ENCODE measurements around the gene KIAA0930. TPM values are rescaled to one million over a fixed set of nuclear protein-coding genes. Genes with fewer than 3 reads are reported as not detected.
A peak's percentile ranks its signal among the peaks of the same experiment; 100 is the strongest.

Gene KIAA0930
- total RNA-seq = 10 to 100 TPM; 35.5 to 93.1 (median 73.7) TPM
- 10 to 100 TPM; 32.6 to 61.5 (median 46.6) TPM for polyA plus RNA-seq
- long read RNA-seq, donor 1, full-length matches to known transcripts = 11 of 11 reads
- long read RNA-seq, donor 1, partial matches to known transcripts = 0 of 11 reads
- long read RNA-seq, donor 1, other reads (novel, unspliced or antisense) = 0 of 11 reads
- long read RNA-seq, donor 2, full-length matches to known transcripts = 17 of 17 reads
- long read RNA-seq, donor 2, partial matches to known transcripts = 0 of 17 reads
- long read RNA-seq, donor 2, other reads (novel, unspliced or antisense) = 0 of 17 reads

- Histone ChIP-seq H3K27ac (peak within 1 kb of the TSS; percentile 29 to 87 (median 74)), H3K36me3 (peaks cover 0 to 31% (median 0%) of the 10 kb centered on the region in 6 donors), H3K4me3 (peak within 1 kb of the TSS; percentile 54 to 91 (median 70)), H3K9me3 (no peaks in the 10 kb centered on the region), H3K4me1 (peaks cover 17 to 79% (median 47%) of the 10 kb centered on the region in 6 donors), H3K27me3 (replicated peaks in 1 of 7) (no peaks in the 10 kb centered on the region)
- intact Hi-C loops (cut with DNase I; ENCODE audit: low total_unique reads) = loop anchor here (10.0 kb wide), 1 partner anchor 76 kb away; the partner anchor contains the start of gene NUP50
- TF ChIP-seq, protein P1, sequence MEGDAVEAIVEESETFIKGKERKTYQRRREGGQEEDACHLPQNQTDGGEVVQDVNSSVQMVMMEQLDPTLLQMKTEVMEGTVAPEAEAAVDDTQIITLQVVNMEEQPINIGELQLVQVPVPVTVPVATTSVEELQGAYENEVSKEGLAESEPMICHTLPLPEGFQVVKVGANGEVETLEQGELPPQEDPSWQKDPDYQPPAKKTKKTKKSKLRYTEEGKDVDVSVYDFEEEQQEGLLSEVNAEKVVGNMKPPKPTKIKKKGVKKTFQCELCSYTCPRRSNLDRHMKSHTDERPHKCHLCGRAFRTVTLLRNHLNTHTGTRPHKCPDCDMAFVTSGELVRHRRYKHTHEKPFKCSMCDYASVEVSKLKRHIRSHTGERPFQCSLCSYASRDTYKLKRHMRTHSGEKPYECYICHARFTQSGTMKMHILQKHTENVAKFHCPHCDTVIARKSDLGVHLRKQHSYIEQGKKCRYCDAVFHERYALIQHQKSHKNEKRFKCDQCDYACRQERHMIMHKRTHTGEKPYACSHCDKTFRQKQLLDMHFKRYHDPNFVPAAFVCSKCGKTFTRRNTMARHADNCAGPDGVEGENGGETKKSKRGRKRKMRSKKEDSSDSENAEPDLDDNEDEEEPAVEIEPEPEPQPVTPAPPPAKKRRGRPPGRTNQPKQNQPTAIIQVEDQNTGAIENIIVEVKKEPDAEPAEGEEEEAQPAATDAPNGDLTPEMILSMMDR (IDR thresholded peaks at IDR 0.05 in 8 of 11, conservative IDR thresholded peaks at IDR 0.05 in 3 of 11) = no peak
- TF ChIP-seq POLR2AphosphoS5 (IDR thresholded peaks at IDR 0.05) = peak in 2 of 3 donors; percentile 52 to 61
- TF ChIP-seq POLR2A (IDR thresholded peaks at IDR 0.05) = no peak
- DNase-seq = peak; percentile 96
- WGBS, 5 donors = 4 to 20% (median 5%) methylated on average over 12 to 62 of the region's 66 CpGs
Measured at GRCh38 chr22:45240810-45241631, at the start of gene KIAA0930. Gene KIAA0930 (minus strand): TSS chr22:45240894. CDS start chr22:45240703, 191 bp downstream.

GRCh38 chr22:45286854-45287551 lies 46.3 kb upstream of the KIAA0930 start:
- Histone ChIP-seq H3K27me3 (replicated peaks in 1 of 7) (peaks cover 0 to 33% (median 11%) of the 10 kb centered on the region in 7 donors), H3K36me3 (no peaks in the 10 kb centered on the region), H3K4me1 (peaks cover 4 to 74% (median 30%) of the 10 kb centered on the region in 6 donors), H3K4me3 (no peak overlapping the region), H3K9me3 (no peaks in the 10 kb centered on the region), H3K27ac (peak overlapping the region in 4 of 8 donors; percentile 41 to 69 (median 62))
- TF ChIP-seq, protein P1 (IDR thresholded peaks at IDR 0.05 in 8 of 11, conservative IDR thresholded peaks at IDR 0.05 in 3 of 11) = no peak
- TF ChIP-seq POLR2AphosphoS5 (IDR thresholded peaks at IDR 0.05) (no peak), POLR2A (IDR thresholded peaks at IDR 0.05) (no peak)
- 82 to 91% (median 85%) methylated on average over 10 to 12 of the region's 12 CpGs for WGBS, 5 donors
- no peak for DNase-seq
- intact Hi-C loops (cut with DNase I; ENCODE audit: low total_unique reads) = no loop called here

- Histone ChIP-seq H3K27me3 (replicated peaks in 1 of 7) (peaks cover 0 to 33% (median 11%) of the 10 kb centered on the region in 7 donors), H3K4me1 (peaks cover 4 to 69% (median 30%) of the 10 kb centered on the region in 6 donors), H3K9me3 (no peaks in the 10 kb centered on the region), H3K27ac (peak overlapping the region in 1 of 8 donors; percentile 22), H3K4me3 (peak overlapping the region in 4 of 8 donors; percentile 21 to 60 (median 26)), H3K36me3 (no peaks in the 10 kb centered on the region)
- 56 to 67% (median 60%) methylated on average over 16 of the region's 16 CpGs for WGBS, 5 donors
- TF ChIP-seq POLR2A (IDR thresholded peaks at IDR 0.05) (no peak), POLR2AphosphoS5 (IDR thresholded peaks at IDR 0.05) (no peak)
- TF ChIP-seq, protein P1 (IDR thresholded peaks at IDR 0.05 in 8 of 11, conservative IDR thresholded peaks at IDR 0.05 in 3 of 11) = no peak
- intact Hi-C loops (cut with DNase I; ENCODE audit: low total_unique reads) = no loop called here
- DNase-seq = no peak
Measured at GRCh38 chr22:45285263-45286058, 44.8 kb upstream of the KIAA0930 start.

Data from spleen (tissue), 13 donors.